Pancreas (tissue), 10 donors: ENCODE results near the gene ZNRD2. TPM values are rescaled to one million over a fixed set of nuclear protein-coding genes. Genes with fewer than 3 reads are reported as not detected.

ENCODE experiments used
- ATAC-seq, 4 donors: fragments of 200-7000 bp; cut with Tn5 transposase; one replicate each; pipeline versions ENCODE4 v1.8.0 to v1.9.1; 2020; ENCODE audit warnings: mild to moderate bottlenecking in 4 of 4, moderate library complexity in 4 of 4
- DNase-seq, 6 donors: peaks; one replicate each; pipeline ENCODE4 v3.0.0-alpha.2; 2020
- FAIRE-seq: peaks from 2 replicates; lab custom pipeline; 2012; peaks lifted over from hg19 to GRCh38; lab: Jason Lieb, UNC
- H3K27ac ChIP-seq, 4 donors: fragments of 200-600 bp; sonication (generic); 1 replicate in 3 of 4; 2 replicates in 1 of 4; pipeline versions ENCODE4 v1.5.0 to v1.8.0; 2020
- H3K27me3 ChIP-seq, 4 donors: fragments of 200-600 bp; one replicate each; pipeline ENCODE4 v1.8.0; 2021
- H3K36me3 ChIP-seq, 3 donors: fragments of 200-600 bp; sonication (generic) in 1 of 3; one replicate each; pipeline versions ENCODE4 v1.5.0 to v1.8.0; 2020 to 2021
- H3K4me1 ChIP-seq, 3 donors: fragments of 200-600 bp; one replicate each; pipeline ENCODE4 v1.8.0; 2021
- H3K4me3 ChIP-seq, 4 donors: fragments of 200-600 bp; sonication (generic) in 2 of 4; one replicate each; pipeline versions ENCODE4 v1.5.0 to v1.8.0; 2020 to 2021
- H3K9me3 ChIP-seq, 4 donors: fragments of 200-600 bp; one replicate each; pipeline ENCODE4 v1.8.0; 2021
- WGBS, 2 donors: extraction: QIAGEN DNeasy Blood & Tissue Kit; methylation state at CpG; one replicate each; pipeline ENCODE4 v1.1.7; 2013; 5-methylcytosine and 5-hydroxymethylcytosine counted together
- intact Hi-C, 3 donors: fragments of 100-400 bp; cut with DNase I; formaldehyde crosslinking; loops; one replicate each; pipeline versions ENCODE4 v1.11.1 to v1.14.2; 2022
- polyA plus RNA-seq, 2 donors: library from polyadenylated mRNA; stranded (reverse); fragments of 200-250 nt; gene quantifications; one replicate each; pipeline ENCODE4 v1.2.3, GENCODE V29; 2013
- total RNA-seq, 6 donors: library from RNA; stranded (reverse); fragmentation: NEBNext Ultra II Directional in 4 of 6; extraction: Animal tissue kit (Norgen Biotek cat#: 25700) in 4 of 6; gene quantifications; one replicate each; pipeline versions ENCODE4 v1.2.1 to v1.2.4, GENCODE V29; 2021 to 2023
- TF ChIP-seq, protein P1 (sequence below), 4 donors: fragments of 200-600 bp; sonication (generic) in 3 of 4; IDR thresholded peaks; one replicate each; pipeline versions ENCODE4 v1.5.0 to v1.8.0; 2021; ENCODE audit warnings: antibody characterized with exemption in 4 of 4
- donor health status: healthy with polysubstance abuse.
- donor health status: DM: no; HTN: no; CAD: no; lungs with moderate emphysema.
- donor health status: DM: no; HTN: no; CAD: no.
- donor health status: control.
- donor health status: control.
- donor health status: Bipolar disorder and iron deficiency.
- donor health status: DM: yes; HTN: yes; CAD: no.
- donor health status: DM: no; HTN: no; CAD: no.
- donor health status: DM: no; HTN: no; CAD: no.
- donor health status: DM: yes; HTN: yes; CAD: no.

The ZNRD2 gene
- total and polyA plus RNA-seq, 8 donors, result 17.8 to 34.8 (median 22.6) TPM

DNA sequence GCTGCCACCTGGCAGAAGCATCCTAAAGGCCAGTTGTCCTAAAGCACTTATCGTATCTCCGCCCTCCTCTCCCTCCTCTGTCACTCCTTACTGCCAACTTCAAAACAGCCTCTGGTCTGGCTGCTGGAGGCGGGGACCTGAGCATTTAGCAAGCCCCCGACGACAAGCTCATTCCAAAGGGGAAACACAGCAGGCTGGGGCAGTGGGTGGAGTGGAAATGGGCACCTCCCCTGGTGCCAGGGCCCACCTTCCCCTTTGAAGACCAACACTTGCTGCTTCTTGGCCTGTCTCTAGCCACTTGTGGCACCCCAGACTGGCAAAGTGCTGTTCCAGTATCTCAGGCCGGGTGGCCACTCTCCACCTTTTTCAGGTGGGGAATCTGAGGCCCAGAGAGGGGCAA lies 40.1 kb downstream of the ZNRD2 start:
- Histone ChIP-seq H3K4me1 (peaks cover 8 to 16% (median 14%) of the 10 kb centered on the region in 3 donors), H3K9me3 (no peaks in the 10 kb centered on the region), H3K27ac (peak overlapping the region in 1 of 4 donors; percentile 41), H3K27me3 (no peaks in the 10 kb centered on the region), H3K4me3 (peak overlapping the region in 1 of 4 donors; percentile 22), H3K36me3 (peaks cover 0 to 19% (median 5%) of the 10 kb centered on the region in 3 donors)
- WGBS, 2 donors, result 69 to 77% methylated on average over 6 of the region's 6 CpGs
- ATAC-seq, result no peak
- no peak for FAIRE-seq
- TF ChIP-seq, protein P1, sequence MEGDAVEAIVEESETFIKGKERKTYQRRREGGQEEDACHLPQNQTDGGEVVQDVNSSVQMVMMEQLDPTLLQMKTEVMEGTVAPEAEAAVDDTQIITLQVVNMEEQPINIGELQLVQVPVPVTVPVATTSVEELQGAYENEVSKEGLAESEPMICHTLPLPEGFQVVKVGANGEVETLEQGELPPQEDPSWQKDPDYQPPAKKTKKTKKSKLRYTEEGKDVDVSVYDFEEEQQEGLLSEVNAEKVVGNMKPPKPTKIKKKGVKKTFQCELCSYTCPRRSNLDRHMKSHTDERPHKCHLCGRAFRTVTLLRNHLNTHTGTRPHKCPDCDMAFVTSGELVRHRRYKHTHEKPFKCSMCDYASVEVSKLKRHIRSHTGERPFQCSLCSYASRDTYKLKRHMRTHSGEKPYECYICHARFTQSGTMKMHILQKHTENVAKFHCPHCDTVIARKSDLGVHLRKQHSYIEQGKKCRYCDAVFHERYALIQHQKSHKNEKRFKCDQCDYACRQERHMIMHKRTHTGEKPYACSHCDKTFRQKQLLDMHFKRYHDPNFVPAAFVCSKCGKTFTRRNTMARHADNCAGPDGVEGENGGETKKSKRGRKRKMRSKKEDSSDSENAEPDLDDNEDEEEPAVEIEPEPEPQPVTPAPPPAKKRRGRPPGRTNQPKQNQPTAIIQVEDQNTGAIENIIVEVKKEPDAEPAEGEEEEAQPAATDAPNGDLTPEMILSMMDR (IDR thresholded peaks at IDR 0.05), result no peak
- DNase-seq, result no peak
- intact Hi-C loops, result no loop called here

- H3K36me3 ChIP-seq, result peaks cover 0 to 11% (median 0%) of the 10 kb centered on the region in 3 donors
- ATAC-seq, result no peak
- peak overlapping the region in 2 of 4 donors; percentile 15 to 41 for H3K27ac ChIP-seq
- no peaks in the 10 kb centered on the region for H3K9me3 ChIP-seq
- FAIRE-seq, result no peak
- H3K4me1 ChIP-seq, result peaks cover 8 to 16% (median 14%) of the 10 kb centered on the region in 3 donors
- 65 to 67% methylated on average over 10 of the region's 10 CpGs for WGBS, 2 donors
- TF ChIP-seq, protein P1 (IDR thresholded peaks at IDR 0.05), result no peak
- peak in 2 of 6 donors; percentile 31 to 62 for DNase-seq
- H3K27me3 ChIP-seq, result no peaks in the 10 kb centered on the region
- peak overlapping the region in 1 of 4 donors; percentile 96 for H3K4me3 ChIP-seq
- intact Hi-C loops, result no loop called here
Observed at GRCh38 chr11:65611028-65611757, 40.9 kb downstream of the ZNRD2 start.

DNA sequence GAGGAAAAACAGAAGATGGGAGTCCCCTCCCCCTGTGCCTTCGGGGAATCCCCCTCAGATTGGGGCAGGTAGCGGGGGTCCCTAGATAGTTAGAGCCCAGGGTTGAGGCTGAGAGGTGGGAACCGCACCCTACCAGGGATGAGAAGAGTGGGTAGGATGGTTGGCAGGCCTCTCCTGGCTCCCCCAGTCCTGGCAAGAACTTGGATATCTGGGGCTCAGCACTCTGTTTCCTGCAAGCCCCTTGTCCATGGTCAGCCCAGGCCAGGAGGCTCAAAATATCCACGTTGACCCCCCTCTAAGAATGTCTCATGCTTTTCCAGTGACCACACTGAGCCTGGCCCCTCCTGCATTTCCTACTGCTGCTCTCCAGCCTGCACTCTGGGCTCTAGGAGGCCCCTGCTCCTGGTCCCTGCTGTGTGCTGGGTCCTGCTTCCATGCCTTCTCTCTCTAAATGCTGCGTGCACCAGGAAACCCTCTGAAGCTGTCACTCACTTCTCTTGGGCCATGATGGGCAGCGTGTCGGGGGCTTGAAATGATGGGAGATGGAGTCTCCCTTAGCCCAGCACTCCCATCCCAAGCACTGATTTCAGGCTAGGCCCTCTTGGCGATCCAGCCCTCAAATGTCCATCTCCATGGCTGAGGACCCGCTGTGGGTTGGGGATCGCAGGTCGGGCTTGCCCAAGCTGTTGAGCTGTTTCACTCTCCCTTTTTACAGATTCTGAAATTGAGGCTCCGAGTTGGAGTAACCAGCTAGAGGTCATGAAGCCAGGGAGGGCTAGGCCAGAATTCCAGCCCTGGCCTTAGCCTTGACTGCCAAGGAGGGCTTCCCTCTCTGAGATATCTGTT lies 41.7 kb downstream of the ZNRD2 start:
- no peak for FAIRE-seq
- Histone ChIP-seq H3K4me3 (peak overlapping the region in 2 of 4 donors; percentile 95 to 96), H3K9me3 (no peaks in the 10 kb centered on the region), H3K4me1 (peaks cover 13 to 20% (median 19%) of the 10 kb centered on the region in 3 donors), H3K27me3 (no peaks in the 10 kb centered on the region), H3K36me3 (peaks cover 0 to 6% (median 0%) of the 10 kb centered on the region in 3 donors), H3K27ac (peak overlapping the region in 2 of 4 donors; percentile 15 to 37)
- 77 to 78% methylated on average over 11 to 12 of the region's 12 CpGs for WGBS, 2 donors
- DNase-seq, result peak in 1 of 6 donors; percentile 23
- intact Hi-C loops, result no loop called here
- TF ChIP-seq, protein P1 (IDR thresholded peaks at IDR 0.05), result no peak
- ATAC-seq, result no peak

DNA sequence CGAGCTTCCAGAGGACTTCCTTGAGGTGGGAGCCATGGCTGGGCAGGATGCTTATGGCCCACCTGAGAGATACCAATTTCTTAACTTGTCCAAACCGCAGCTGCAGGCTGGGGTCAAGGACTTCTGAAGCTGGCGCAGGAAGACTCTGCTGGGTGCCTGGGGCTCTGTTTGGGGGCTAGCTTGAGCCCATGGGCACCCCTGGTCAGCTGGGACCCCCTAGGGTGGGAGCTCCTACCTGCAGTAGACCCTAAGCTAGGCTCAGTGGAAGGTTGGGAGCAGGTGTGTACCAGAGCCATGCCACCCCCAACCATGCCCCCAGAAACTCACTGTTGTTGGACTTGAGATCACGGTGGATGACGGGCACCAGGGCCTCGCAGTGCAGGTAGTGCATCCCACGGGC lies 42.4 kb downstream of the ZNRD2 start:
- Histone ChIP-seq H3K4me3 (peak overlapping the region in 3 of 4 donors; percentile 85 to 96 (median 95)), H3K36me3 (peaks cover 0 to under 1% (median 0%) of the 10 kb centered on the region in 3 donors), H3K4me1 (peaks cover 13 to 25% (median 24%) of the 10 kb centered on the region in 3 donors), H3K9me3 (no peaks in the 10 kb centered on the region), H3K27ac (peak overlapping the region in 1 of 4 donors; percentile 94), H3K27me3 (no peaks in the 10 kb centered on the region)
- intact Hi-C loops, result no loop called here
- ATAC-seq, result no peak
- DNase-seq, result no peak
- TF ChIP-seq, protein P1 (IDR thresholded peaks at IDR 0.05), result no peak
- 54 to 62% methylated on average over 7 of the region's 7 CpGs for WGBS, 2 donors
- no peak for FAIRE-seq
